Endothelial cell (in vitro differentiated cells): ENCODE data around the gene DCAF11. TPM values are rescaled to one million over a fixed set of nuclear protein-coding genes. Genes with fewer than 3 reads are reported as not detected.

Experiments
- DNase-seq: peaks from one replicate; pipeline ENCODE4 v3.0.0; 2021; ENCODE audit warnings: low spot score
- H3K27ac Mint-ChIP-seq: one replicate; pipeline ENCODE4 v1.8.0; 2021; ENCODE audit warnings: mixed read lengths, inconsistent platforms; ENCODE audit not compliant: unreplicated experiment
- H3K27me3 Mint-ChIP-seq: one replicate; pipeline ENCODE4 v1.8.0; 2021; ENCODE audit warnings: mild to moderate bottlenecking, moderate library complexity, mixed read lengths, inconsistent platforms; ENCODE audit not compliant: unreplicated experiment
- H3K36me3 Mint-ChIP-seq: one replicate; pipeline ENCODE4 v1.8.0; 2021; ENCODE audit warnings: mild to moderate bottlenecking, low read depth, mixed read lengths, inconsistent platforms; ENCODE audit not compliant: unreplicated experiment
- H3K4me1 Mint-ChIP-seq: one replicate; pipeline ENCODE4 v1.8.0; 2021; ENCODE audit warnings: mild to moderate bottlenecking, mixed read lengths, inconsistent platforms; ENCODE audit not compliant: unreplicated experiment
- H3K4me3 Mint-ChIP-seq: one replicate; pipeline ENCODE4 v1.8.0; 2021; ENCODE audit warnings: mild to moderate bottlenecking, mixed read lengths, inconsistent platforms; ENCODE audit not compliant: unreplicated experiment
- H3K9me3 Mint-ChIP-seq: one replicate; pipeline ENCODE4 v1.8.0; 2021; ENCODE audit warnings: mixed read lengths, inconsistent platforms; ENCODE audit not compliant: unreplicated experiment
- CTCF ChIP-seq: fragments of 200-600 bp; sonication (generic); IDR thresholded peaks from one replicate; pipeline ENCODE4 v1.5.0; 2021; ENCODE audit warnings: antibody characterized with exemption; ENCODE audit not compliant: unreplicated experiment
- total RNA-seq: library from RNA; stranded (reverse); fragmentation: NEBNext Ultra II Directional; extraction: Animal tissue kit (Norgen Biotek cat#: 25700); gene quantifications from one replicate; pipeline ENCODE4 v1.2.1, GENCODE V29; 2021; ENCODE audit not compliant: unreplicated experiment

The DCAF11 gene
- total RNA-seq, 1 donor from 2014 or later, result 38.2 TPM

- DNase-seq, result no peak
- Mint-ChIP-seq H3K9me3 (no peaks in the 10 kb centered on the region), H3K27me3 (peaks cover 5% of the 10 kb centered on the region), H3K4me3 (no peak overlapping the region), H3K4me1 (peaks cover 19% of the 10 kb centered on the region), H3K27ac (no peak overlapping the region), H3K36me3 (no peaks in the 10 kb centered on the region)
- TF ChIP-seq CTCF, result no peak
Measured at GRCh38 chr14:24129410-24129998, 14.9 kb downstream of the DCAF11 start.

GRCh38 chr14:24130380-24130716 is 15.8 kb downstream of the DCAF11 start, which contains the start of gene FITM1:
Gene FITM1, plus strand, starts transcription at chr14:24130659. Its CDS starts 905 bp downstream, at chr14:24131564.
- H3K27me3 Mint-ChIP-seq, result peaks cover 9% of the 10 kb centered on the region
- no peak for DNase-seq

GRCh38 chr14:24130717-24131548 is 16.4 kb downstream of the DCAF11 start:
- H3K4me3 Mint-ChIP-seq, result no peak overlapping the region
- peaks cover 6% of the 10 kb centered on the region for H3K36me3 Mint-ChIP-seq
- DNase-seq, result no peak
- no peaks in the 10 kb centered on the region for H3K9me3 Mint-ChIP-seq
- H3K4me1 Mint-ChIP-seq, result peaks cover 26% of the 10 kb centered on the region
- no peak for TF ChIP-seq CTCF
- no peak overlapping the region for H3K27ac Mint-ChIP-seq
- H3K27me3 Mint-ChIP-seq, result peaks cover 11% of the 10 kb centered on the region

More at GRCh38 chr14:24130380-24130716, 15.8 kb downstream of the DCAF11 start, which contains the start of gene FITM1:
- H3K9me3 Mint-ChIP-seq, result no peaks in the 10 kb centered on the region
- H3K27ac Mint-ChIP-seq, result no peak within 1 kb of the TSS
- peaks cover 23% of the 10 kb centered on the region for H3K4me1 Mint-ChIP-seq
- H3K4me3 Mint-ChIP-seq, result no peak within 1 kb of the TSS
- no peak for TF ChIP-seq CTCF
- peaks cover 4% of the 10 kb centered on the region for H3K36me3 Mint-ChIP-seq

DNA sequence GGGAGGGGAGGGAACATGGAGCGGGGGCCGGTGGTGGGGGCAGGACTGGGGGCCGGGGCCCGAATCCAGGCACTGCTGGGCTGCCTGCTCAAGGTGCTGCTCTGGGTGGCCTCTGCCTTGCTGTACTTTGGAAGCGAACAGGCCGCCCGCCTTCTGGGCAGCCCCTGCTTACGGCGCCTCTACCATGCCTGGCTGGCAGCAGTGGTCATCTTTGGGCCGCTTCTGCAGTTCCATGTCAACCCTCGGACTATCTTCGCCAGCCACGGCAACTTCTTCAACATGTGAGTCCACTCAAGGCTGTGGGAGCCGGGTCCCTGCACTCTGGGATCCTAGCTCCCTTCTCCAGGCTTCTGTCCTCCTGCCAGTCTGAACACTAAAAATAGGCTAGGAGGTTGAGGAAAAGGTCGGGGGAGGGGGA is 17.0 kb downstream of the DCAF11 start:
- Mint-ChIP-seq H3K4me3 (no peak overlapping the region), H3K4me1 (peaks cover 26% of the 10 kb centered on the region), H3K27ac (no peak overlapping the region)

More for the DNA sequence above, 17.0 kb downstream of the DCAF11 start:
- peaks cover 6% of the 10 kb centered on the region for H3K36me3 Mint-ChIP-seq
- DNase-seq, result no peak
- no peak for TF ChIP-seq CTCF
- H3K9me3 Mint-ChIP-seq, result no peaks in the 10 kb centered on the region
- peaks cover 11% of the 10 kb centered on the region for H3K27me3 Mint-ChIP-seq
